Femur (tissue), 1 donor: ENCODE data around the gene PTGDS.

Source experiments
- DNase-seq: peaks from one replicate; pipeline ENCODE4 v3.0.0-alpha.2; 2017

PTGDS gene

DNA sequence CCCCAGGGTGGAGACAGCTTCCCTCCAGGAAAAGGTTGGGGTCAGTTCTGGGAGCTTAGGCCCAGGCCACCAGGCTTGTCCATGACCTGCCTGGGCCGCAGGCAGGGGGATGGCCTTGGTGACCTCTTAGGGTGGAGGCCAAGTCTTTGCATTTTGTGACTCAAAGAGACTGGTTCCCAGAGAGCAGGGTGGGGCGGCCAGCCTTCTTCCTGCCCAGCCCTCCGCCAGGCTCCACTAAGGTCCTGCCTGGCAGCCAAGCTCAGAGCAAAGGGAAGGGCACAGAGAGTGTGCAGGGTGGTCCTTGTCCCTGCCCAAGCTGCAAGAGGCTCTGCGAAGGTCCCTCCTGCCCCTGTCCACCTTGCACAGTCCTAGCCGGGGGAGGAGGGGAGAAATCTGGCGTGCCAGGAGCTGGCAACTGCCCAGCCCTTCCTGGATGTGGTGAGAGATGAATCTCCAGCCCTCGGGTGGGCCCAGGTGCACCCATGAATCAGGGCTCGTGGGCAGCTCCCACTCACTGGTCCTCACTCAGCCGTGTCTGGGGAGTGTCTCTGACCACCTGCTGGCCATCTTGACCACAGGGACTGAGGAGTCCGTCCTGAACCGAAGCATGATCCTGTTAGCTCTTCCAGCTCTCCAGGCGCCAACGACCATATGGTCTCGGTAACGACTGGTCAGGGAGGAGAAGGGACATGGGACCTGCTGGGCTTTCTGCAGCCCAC is 2.3 kb upstream of the PTGDS start:
- no peak for DNase-seq

DNA sequence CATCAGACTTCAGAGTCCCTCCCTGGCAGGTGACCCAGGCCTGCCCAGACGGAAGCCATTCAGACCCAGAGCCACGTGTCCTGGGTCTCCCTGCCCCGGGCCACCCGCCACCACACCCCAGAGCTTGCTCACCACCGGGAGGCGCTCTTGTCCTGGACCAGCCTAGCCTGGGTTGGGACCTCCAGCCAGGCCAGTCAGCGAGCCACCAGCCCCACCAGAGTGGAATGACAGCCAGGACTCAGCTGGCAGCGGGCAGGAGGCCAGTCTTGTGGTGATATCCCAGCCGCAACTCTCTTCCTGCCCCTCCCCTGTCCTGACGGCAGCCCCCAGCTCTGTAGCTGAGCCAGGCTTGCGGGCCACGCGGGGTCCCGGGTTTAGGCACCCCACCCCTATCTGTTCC is 1.7 kb upstream of the PTGDS start:
- peak; percentile 74 for DNase-seq

DNA sequence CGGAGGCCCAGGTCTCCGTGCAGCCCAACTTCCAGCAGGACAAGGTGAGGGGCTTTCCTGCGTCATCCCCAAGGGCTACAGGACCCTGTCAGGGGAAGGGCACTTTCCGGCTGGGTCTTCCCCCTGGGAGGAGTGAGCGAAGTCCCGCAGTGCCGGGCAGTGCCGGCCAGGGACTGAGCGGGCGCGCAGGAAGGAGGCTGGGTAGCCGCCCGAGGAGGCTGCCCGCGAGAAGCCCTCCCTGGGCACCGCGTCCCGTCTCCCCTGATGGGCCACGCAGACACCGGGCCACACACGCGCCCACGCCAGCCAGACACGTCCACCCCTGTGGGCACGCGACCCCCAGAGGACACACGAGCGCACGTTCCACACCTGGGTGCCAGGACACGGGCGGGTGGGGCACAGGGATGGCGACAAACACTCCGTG is 357 bp downstream of the PTGDS start:
- no peak for DNase-seq

DNA sequence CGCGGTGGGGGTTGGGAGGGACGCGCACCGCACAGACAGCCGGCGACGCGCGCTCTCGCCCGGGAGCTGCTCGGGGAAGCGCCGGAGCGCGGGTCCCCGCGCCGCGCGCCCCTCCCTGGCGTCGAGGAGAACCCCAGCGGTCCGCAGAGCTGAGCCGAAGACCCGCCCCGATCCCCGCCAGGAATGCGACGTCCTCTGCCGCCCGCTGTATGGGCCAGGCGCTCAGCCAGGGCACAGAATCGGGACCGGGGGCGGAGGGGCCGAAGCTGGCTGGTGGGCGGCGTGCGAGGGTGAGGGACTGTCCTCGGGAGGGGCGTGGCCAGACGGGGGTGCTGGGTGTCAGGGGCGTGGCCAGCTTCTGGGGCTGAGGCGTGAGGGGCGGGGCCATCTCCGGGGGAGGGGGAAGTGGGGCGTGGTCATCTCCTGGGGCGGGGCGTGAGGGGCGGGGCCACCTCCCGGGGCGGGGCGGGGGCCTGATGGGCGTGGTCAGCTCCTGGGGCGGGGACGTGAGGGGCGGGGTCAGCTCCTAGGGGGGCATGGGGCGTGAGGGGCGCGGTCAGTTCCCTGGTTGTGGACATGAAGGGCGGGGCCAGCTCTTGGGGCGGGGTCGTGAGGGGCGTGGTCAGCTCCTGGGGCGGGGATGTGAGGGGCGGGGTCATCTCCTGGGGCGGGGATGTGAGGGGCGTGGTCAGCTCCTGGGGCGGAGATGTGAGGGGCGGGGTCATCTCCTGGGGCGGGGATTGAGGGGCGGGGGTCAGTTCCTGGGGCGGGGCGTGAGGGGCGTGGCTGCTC is 965 bp downstream of the PTGDS start:
- peak; percentile 72 for DNase-seq

- no peak for DNase-seq
Observed at GRCh38 chr9:136978865-136979544, 1.7 kb downstream of the PTGDS start.

- no peak for DNase-seq
Observed at GRCh38 chr9:136979769-136980587, 2.7 kb downstream of the PTGDS start.

- DNase-seq = no peak
Observed at GRCh38 chr9:136980669-136981478, 3.6 kb downstream of the PTGDS start.

GRCh38 chr9:136981588-136982231 is 4.4 kb downstream of the PTGDS start:
- DNase-seq = no peak

DNA sequence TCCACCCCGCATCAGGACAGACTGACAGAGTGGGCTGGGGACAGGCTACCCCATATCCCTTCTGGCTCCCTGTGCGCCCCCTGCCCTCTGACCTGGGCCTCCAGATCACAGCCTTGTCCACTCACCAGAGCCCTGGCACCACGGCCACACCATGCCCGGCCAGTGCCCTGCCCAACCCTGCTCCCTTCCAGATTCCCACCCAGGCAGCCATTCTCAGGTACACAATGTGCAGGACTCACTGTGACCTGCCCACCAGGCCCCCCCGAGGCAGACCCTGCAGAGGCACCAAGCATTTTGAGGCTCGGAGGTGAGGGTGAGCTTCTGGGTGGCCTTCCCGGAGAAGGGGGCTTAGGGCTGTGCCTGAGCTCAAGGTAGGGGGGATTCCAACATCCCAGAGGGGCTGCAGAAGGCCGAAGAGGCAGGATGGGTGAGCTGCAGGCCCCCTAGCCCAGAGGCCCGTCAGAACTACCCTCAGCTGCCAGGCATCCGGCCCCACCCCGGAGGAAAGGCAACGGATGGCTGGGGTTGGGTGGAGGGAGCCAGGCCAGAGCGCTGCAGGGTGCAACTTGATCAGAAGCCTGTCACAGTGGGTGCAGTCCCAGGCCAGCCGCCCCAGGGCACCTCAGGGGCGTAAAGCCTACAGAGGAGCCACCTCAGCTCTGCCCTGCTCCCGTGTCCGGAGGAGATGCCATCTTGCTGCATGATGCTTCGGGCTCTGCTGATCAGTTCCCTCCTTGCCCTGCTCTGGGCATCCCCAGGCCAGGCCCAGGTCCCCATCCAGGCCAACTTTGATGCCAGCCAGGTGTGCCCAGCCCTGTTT is 5.1 kb downstream of the PTGDS start, which contains the start of gene LCNL1:
LCNL1 (plus strand) TSS at position 762 of the 820 bp plus-strand sequence. CDS start 594 bp downstream, outside the sequence.
- peak; percentile 18 for DNase-seq

DNA sequence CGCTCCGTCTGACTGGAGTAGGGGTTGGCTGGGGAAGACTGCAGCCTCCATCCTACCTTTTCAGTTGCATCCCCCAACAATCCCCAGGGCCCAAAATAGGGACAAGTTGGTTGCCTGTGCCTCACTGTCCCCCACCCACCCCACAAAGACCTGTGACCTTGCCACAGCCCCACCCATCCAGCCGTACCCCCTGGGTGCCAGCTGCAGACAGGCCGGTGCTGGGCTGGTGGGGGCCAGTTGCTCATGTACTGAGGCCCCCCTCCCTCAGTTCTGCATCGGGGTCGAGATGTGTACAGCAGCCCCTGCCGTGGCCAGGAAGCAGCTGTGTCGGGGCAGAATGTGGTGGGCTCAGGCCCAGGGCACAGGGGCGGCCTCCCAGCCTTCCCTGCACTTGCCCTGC is 5.9 kb downstream of the PTGDS start:
- DNase-seq = no peak

DNA sequence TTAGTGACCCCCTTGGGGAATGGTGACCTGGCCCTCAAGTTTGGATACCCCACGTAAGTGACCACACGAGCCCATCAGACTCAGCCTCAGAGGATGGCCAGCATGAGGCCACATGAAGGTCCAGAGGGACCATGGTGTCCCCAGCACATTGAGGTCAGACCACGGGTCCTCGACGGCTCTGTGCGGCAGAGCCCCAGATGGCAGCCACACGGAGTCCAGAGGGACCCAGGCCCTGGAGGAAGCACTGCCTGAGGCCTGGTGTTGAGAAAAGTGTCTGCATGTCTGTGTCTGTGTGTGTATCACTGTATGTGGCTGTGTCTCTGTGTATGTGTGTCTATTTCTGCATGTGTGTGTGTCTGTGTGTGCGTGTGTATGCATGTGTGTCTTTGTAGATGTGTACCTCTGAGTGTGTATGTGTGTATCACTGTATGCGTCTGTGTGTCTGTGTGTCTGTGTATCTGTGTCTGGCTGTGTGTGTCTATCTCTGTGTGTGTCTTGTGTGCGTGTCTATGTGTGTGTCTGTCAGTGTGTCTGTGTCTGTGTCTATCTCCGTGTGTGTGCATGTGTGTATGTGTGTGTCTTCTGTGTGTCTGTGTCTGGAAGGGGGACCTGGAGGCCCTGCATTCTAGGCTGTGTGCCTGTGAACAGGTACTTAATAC is 6.5 kb downstream of the PTGDS start:
- no peak for DNase-seq

DNA sequence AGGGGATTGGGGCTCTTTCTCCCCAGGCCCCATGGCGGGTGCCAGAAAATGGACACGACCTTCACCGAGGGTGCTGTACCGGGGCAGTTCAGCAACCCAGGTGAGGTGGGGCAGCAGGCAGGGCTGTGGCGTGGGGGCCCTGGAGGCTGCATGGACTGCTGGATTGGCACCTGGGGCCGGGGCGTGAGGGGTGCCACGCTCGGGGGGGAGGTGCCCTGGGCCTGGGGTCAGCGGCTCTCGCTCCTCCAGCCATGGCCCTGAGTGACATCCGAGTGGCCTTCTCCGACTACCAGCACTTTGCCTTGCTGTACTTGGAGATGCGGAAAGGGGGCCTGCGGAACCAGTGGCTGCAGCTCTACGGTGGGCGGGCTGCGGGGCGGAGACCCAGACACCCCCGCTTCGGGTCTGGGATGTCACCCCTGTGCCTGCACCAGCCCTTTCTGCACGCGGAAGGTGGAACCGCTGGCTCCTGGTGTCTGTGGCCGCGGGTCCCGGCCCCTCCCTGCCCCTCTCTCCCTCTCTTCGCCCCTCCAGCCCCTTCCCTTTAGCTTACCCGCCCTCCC is 7.2 kb downstream of the PTGDS start:
- DNase-seq = no peak

DNA sequence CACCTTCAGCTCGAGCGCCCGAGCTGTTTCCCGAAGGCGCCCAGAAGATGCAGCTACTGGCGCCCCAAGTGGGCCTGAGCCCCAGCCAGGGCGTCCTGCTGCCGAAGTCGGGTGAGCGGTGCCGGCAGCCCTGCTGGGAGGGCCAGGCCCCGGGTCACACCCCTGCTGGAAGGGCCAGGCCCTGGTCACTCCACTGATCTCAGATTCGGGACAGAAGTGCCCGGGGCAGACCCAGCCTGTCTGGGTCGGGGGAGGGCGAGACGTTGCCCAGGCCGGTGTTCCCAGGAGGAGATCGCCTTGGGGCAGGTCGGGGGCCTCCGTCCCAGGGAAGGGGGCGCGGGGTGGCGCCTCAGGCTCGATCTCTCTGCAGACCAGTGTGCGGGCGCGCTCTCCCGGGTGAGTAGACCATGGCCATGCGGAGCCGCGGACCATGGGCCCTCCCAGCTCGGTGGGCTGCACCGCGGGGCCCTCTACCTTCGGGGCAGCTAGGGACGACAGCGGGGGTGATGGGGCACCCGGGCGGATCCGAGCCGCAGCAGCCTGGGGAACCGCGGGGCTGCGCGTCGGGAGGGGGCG is 7.8 kb downstream of the PTGDS start:
- no peak for DNase-seq

GRCh38 chr9:136985853-136986252 is 8.5 kb downstream of the PTGDS start:
- DNase-seq = no peak

GRCh38 chr9:136988872-136989271 is 11.6 kb downstream of the PTGDS start:
- no peak for DNase-seq

GRCh38 chr9:136990242-136990911 is 13.1 kb downstream of the PTGDS start:
- no peak for DNase-seq

GRCh38 chr9:136991993-136992818 is 14.9 kb downstream of the PTGDS start, which contains the start of gene PAXX:
Gene PAXX (plus strand): TSS chr9:136992422. CDS start chr9:136992444, 22 bp downstream.
- DNase-seq = peak; percentile 93
